ENCODE measurements around the gene PDCD6IP. TPM values are rescaled to one million over a fixed set of nuclear protein-coding genes. Genes with fewer than 3 reads are reported as not detected.

PDCD6IP gene
- polyA plus RNA-seq, 3 donors = 88.8 to 100 (median 90.2) TPM

DNA sequence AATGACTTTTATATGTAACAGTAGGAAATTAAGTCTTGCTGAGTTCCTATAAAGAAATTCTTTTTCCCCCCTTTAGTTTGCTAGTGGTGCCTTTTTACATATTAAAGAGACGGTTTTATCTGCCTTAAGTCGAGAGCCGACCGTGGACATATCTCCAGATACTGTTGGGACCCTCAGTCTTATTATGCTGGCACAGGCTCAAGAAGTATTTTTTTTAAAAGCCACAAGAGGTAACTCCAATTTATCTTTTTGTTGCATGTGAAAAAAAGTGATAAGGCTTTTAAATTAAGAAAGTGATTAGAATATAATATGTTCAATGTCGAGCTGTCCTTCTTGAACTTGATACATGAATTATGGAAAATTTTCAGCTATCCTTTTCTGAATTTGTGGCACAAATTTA is 26.7 kb downstream of the PDCD6IP start:
- TF ChIP-seq, protein P1, sequence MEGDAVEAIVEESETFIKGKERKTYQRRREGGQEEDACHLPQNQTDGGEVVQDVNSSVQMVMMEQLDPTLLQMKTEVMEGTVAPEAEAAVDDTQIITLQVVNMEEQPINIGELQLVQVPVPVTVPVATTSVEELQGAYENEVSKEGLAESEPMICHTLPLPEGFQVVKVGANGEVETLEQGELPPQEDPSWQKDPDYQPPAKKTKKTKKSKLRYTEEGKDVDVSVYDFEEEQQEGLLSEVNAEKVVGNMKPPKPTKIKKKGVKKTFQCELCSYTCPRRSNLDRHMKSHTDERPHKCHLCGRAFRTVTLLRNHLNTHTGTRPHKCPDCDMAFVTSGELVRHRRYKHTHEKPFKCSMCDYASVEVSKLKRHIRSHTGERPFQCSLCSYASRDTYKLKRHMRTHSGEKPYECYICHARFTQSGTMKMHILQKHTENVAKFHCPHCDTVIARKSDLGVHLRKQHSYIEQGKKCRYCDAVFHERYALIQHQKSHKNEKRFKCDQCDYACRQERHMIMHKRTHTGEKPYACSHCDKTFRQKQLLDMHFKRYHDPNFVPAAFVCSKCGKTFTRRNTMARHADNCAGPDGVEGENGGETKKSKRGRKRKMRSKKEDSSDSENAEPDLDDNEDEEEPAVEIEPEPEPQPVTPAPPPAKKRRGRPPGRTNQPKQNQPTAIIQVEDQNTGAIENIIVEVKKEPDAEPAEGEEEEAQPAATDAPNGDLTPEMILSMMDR (IDR thresholded peaks at IDR 0.05) = no peak
- Histone ChIP-seq H3K9ac (ENCODE audit: insufficient read depth, low read length, poor library complexity, severe bottlenecking) (no peak overlapping the region), H3K79me2 (ENCODE audit: insufficient read depth, low read length) (peaks cover 43% of the 10 kb centered on the region), H3K4me2 (replicated peaks; ENCODE audit: extremely low read depth, low read length, poor library complexity, severe bottlenecking) (no peak overlapping the region), H3K9me3 (replicated peaks in 1 of 2; ENCODE audit: control insufficient read depth in 1 of 2, insufficient read depth in 1 of 2, low read length in 2 of 2) (no peaks in the 10 kb centered on the region), H4K20me1 (ENCODE audit: insufficient read depth, low read length) (peaks cover 81% of the 10 kb centered on the region), H3K36me3 (replicated peaks in 1 of 2; ENCODE audit: control insufficient read depth in 1 of 2, insufficient read depth in 2 of 2, low read length in 2 of 2) (peaks cover 92 to 100% of the 10 kb centered on the region in 2 donors), H3K4me1 (ENCODE audit: control insufficient read depth in 1 of 2, insufficient read depth in 2 of 2, low read length in 2 of 2) (no peaks in the 10 kb centered on the region), H3K27ac (ENCODE audit: low read depth in 1 of 2, low read length in 2 of 2) (no peak overlapping the region), H3K27me3 (ENCODE audit: control insufficient read depth in 2 of 2, insufficient read depth in 2 of 2, low read length in 2 of 2) (no peaks in the 10 kb centered on the region), H3K4me3 (replicated peaks in 1 of 3; ENCODE audit: low read depth in 2 of 3, low read length in 3 of 3) (no peak overlapping the region), H2AFZ (ENCODE audit: insufficient read depth, low read depth, low read length, poor library complexity, severe bottlenecking) (no peak overlapping the region)
- no peak for DNase-seq
- intact Hi-C loops (cut with micrococcal nuclease) = no loop called here
- no CpG with 5 or more reads among the region's 5 CpGs for WGBS (ENCODE audit: insufficient coverage)
- Mint-ChIP-seq H3K27me3 (ENCODE audit: low read depth in 3 of 3) (no peaks in the 10 kb centered on the region), H3K36me3 (peaks cover 75 to 90% of the 10 kb centered on the region in 2 donors), H3K4me3 (no peak overlapping the region), H3K9me3 (no peaks in the 10 kb centered on the region), H3K4me1 (no peaks in the 10 kb centered on the region), H3K27ac (no peak overlapping the region)

DNA sequence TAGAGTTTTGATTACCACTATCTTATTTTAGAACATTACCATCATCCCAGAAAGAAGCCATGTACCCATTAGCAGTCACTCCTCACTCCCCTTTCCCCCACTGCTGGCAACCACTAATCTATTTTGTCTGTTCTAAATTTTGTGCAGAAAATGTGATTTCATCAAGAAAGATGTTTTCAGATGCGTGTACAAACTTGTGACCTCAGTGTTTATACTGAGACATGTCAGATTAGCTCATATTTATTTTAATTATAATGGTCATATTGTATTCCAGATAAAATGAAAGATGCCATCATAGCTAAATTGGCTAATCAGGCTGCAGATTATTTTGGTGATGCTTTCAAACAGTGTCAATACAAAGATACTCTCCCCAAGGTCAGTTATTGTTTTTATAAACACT is 27.8 kb downstream of the PDCD6IP start:
- peak overlapping the region in 2 of 7 donors; percentile 7 to 17 for H3K27ac Mint-ChIP-seq
- Histone ChIP-seq H4K20me1 (ENCODE audit: insufficient read depth, low read length) (peaks cover 78% of the 10 kb centered on the region), H3K4me3 (replicated peaks in 1 of 3; ENCODE audit: low read depth in 2 of 3, low read length in 3 of 3) (no peak overlapping the region), H3K36me3 (replicated peaks in 1 of 2; ENCODE audit: control insufficient read depth in 1 of 2, insufficient read depth in 2 of 2, low read length in 2 of 2) (peaks cover 90 to 100% of the 10 kb centered on the region in 2 donors), H3K4me1 (ENCODE audit: control insufficient read depth in 1 of 2, insufficient read depth in 2 of 2, low read length in 2 of 2) (no peaks in the 10 kb centered on the region), H3K4me2 (replicated peaks; ENCODE audit: extremely low read depth, low read length, poor library complexity, severe bottlenecking) (no peak overlapping the region), H3K9me3 (replicated peaks in 1 of 2; ENCODE audit: control insufficient read depth in 1 of 2, insufficient read depth in 1 of 2, low read length in 2 of 2) (no peaks in the 10 kb centered on the region), H2AFZ (ENCODE audit: insufficient read depth, low read depth, low read length, poor library complexity, severe bottlenecking) (no peak overlapping the region), H3K27me3 (ENCODE audit: control insufficient read depth in 2 of 2, insufficient read depth in 2 of 2, low read length in 2 of 2) (no peaks in the 10 kb centered on the region), H3K79me2 (ENCODE audit: insufficient read depth, low read length) (peaks cover 32% of the 10 kb centered on the region), H3K9ac (ENCODE audit: insufficient read depth, low read length, poor library complexity, severe bottlenecking) (no peak overlapping the region), H3K27ac (ENCODE audit: low read depth in 1 of 2, low read length in 2 of 2) (no peak overlapping the region)
- no peaks in the 10 kb centered on the region for H3K9me3 Mint-ChIP-seq
- no peak for DNase-seq
- no CpG with 5 or more reads among the region's 1 CpG for WGBS (ENCODE audit: insufficient coverage)
- H3K27me3 Mint-ChIP-seq (ENCODE audit: low read depth in 3 of 3) = no peaks in the 10 kb centered on the region
- peaks cover 81 to 92% of the 10 kb centered on the region in 2 donors for H3K36me3 Mint-ChIP-seq
- TF ChIP-seq, protein P1 (IDR thresholded peaks at IDR 0.05) = no peak
- intact Hi-C loops (cut with micrococcal nuclease) = no loop called here
- H3K4me3 Mint-ChIP-seq = no peak overlapping the region
- H3K4me1 Mint-ChIP-seq = no peaks in the 10 kb centered on the region

All from CD14-positive monocyte (primary cell).